Islet precursor cell (in vitro differentiated cells): ENCODE results near the gene SMAP2.
A peak's percentile ranks its signal among the peaks of the same experiment; 100 is the strongest.

Source experiments
- DNase-seq: peaks from one replicate; pipeline ENCODE4 v3.0.0-alpha.2; 2018

Gene SMAP2

DNA sequence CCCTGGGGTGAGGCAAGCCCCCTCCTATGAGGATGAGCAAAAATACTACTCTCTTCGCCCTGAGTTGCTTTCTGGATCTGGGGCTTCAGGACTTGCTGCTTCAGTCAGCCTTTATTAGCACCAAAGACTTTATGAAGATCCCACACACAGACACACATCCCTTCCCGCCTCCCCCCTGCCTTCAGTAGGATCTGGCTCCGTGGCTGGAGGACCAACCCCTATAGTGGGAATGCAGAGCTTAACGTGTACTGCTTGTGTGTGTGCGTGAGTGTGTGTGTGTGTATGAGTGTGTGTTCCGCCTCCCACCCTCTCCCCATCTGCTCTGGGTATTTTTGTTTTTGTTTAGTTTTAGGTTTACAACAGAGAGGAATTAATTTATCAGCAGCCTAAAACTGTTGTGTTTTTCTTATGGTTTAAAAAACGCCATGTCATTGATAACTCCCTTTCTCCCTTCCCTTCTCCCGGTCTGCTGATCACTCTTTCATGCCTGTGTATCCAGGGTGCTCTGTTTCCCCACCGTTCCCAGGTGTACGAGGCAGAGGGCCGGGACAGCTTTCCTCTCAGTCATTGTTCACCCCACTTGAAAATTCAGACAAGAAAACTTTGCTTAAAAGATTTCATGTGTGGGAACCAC is 49.2 kb downstream of the SMAP2 start:
- no peak for DNase-seq

DNA sequence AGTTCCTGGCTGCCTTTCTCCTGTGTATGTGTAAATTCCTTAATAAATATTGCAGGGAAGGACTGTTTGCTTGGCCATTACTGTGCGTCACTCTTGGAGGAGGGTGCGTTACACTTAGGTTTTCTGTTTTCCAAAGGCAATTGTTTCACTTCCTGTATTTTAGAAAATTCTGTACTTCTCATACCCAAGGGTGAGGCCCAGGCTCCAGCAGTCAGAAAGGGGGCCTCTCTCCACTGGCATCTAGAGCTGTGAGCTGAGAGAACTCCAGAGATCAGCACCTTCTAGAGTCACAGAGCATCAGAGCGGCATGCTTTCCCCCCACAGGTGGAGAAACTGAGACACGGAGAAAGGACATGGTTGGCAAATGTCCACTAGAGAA is 49.7 kb downstream of the SMAP2 start:
- no peak for DNase-seq

DNA sequence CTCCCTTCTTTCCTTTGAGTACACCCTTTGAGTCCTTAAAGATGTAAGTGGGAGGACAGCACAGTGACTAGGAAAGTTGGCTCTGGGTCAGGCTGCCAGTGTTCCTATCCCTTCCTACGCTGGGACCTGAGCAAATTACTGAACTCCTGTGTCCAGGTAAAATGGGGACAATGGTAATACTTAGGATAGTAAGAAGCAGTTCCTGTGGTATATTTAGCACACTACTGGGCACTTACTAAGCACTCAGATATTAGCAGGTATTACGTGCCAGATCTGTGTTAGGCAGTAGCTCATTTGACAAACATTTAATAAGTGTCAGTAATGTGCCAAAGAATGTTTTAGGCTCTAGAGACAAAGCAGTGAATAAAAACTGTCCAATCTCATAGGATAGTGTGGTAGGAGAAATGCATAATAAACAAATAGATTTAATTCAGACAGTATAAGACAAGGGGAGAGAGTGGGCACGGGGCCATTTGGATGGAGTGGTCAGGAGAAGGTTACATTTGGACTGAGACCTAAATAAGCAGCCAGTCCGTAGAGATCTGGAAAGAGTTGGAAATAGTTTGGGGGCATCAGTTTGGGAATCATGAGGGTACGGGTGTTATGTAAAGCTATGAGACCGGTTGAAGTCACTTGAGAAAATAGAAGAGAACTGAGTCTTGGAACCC is 50.6 kb downstream of the SMAP2 start:
- no peak for DNase-seq

DNA sequence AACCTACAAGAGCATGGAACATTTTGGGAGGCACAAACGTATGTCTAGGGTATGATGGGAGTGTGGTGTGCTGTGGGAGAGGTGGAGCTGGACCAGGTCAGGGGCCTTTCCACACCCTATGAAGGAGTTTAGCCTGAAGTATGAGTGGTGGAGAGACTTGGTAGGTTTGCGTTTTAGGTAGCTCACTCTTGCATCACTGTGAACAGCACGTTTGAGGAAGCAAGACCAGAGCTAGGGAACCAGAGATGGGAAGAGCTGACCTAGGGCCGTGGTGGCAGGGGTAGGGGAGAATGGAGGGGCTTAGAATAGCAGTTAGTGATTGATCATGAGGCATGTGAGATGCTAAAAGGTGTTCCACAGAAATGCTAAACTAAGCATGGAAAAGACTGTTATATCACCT is 51.7 kb downstream of the SMAP2 start:
- DNase-seq = no peak

DNA sequence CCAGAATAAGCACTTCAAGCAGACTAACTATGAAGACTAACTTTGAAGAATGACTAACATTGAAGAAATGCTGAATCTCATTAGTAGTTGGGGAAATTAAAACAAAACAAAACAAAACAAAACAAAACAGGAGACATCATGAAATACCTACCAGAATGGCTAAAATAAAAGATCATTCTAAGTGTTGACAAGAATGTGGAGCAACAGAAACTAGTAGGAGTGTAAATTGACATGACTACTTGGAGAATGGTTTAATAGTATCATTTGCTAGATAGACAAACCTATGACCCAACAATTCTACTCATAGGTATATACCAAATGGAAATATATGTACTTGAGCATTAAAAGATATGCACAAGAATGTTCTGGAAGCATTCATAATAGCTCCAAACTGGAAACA is 57.9 kb downstream of the SMAP2 start:
- DNase-seq = no peak

DNA sequence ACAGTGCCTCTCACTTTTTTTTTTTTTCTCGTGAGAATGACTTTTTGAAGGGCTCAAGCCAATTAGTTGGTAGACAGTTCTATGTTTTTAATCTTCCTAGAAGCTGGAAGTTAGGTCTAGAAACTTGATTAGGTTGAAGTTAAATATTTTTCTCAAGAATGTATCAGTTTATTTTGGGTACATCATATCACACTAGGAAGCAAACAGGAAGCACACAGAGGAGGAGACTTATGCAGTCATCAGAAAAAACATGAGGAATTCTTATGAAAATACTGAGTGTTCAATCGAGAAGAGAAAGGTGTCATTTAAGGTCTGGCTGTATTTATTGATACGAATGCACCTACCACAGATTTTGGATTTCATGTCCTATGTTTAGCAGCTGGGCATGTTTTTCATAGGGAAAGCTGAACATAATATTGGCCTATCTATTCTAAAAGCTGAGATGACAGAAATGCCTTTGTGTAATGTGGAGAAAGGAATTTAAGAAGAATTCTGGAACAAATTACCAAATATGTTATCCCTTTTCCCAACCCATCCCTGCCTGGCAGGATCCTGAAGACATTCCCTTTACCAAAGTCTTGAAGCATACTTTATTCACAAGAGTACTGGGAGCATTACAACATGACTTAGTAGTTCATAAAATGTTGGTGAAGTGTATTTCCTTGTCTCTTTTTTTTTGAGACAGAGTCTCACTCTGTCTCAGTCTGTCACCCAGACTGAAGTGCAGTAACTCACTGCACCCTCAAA is 59.3 kb downstream of the SMAP2 start:
- DNase-seq = no peak

DNA sequence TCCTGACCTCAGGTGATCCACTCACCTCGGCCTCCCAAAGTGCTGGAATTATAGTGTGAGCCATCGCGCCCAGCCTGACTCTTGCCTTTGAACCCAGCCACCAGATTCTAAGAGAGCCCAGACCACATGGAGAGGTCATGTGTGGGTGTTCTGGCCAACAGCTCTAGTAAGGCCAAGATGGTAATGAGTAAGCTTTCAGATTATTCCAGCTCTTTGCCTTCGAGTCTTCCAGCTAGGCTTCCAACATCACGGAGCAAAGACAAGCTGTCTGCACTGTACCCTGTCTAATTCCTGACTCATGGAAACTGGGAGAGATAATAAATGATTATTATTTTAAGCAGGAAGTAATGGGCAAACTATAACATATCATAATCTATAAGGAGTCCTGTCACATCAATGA is 61.9 kb downstream of the SMAP2 start:
- DNase-seq = no peak

DNA sequence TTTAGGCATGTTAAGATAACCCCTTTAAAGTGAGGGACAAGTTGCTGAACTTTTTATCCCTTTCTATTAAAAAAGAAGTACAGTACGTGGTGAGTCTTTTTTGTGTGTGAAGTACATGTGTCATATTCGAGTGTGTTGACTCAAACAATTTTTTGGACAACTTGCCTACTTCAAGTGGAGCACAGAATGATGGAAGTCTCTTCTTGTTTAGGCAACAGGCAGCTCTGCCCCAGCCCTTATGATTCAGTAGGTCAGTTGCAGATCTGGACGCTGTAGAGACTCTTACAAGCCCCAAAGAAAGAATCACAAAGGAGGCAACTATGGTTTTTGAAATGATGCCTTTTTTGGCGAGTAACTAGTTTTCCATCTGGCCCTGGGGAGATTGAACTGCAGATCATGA is 62.3 kb downstream of the SMAP2 start:
- DNase-seq = no peak

DNA sequence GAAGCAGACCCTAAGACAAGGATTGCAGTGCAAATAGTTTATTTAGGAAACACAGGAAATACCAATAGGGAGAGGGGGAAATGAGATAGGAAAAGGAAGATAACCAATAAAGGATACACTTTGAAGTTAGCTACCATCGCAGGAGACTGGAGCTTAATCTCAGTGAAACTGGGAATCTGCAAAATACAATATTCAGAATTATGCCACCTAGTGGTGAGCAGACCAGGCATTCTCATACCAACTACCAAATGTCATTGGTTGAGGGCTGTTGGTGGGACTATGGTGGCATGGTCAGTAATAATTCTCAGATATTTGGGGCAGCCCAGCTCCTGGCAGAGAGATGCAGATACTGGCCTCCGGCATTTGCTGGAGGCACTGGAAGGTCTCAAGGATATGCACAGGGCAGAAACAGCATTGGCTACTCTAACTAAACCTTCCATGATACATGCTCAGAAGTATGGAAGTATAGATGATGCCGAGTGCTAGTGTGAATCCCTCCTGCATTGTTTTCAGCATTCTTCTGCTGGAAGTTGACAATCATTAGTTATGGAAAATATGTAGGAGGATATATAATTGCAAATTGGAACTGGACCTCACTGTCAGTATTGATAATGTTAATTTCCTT is 65.0 kb downstream of the SMAP2 start:
- no peak for DNase-seq

DNA sequence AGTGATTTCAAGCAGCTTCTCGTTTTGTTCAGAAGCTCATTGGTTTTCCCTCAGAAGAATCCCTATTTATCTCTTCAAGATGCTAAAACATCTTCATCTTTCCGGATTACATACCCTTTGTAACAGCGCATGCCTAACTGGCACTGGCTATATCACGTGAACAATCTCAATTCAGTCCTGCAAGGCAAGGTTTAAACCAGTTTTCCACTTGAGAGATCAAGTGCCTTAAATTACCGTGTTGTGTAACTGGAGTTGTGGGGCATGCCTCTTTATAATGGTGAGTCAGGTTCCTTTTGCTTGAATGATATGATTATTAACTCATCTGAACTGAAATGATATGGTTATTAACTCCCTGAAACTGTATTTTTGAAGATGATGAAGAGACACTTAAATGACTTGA is 65.7 kb downstream of the SMAP2 start:
- DNase-seq = no peak

DNA sequence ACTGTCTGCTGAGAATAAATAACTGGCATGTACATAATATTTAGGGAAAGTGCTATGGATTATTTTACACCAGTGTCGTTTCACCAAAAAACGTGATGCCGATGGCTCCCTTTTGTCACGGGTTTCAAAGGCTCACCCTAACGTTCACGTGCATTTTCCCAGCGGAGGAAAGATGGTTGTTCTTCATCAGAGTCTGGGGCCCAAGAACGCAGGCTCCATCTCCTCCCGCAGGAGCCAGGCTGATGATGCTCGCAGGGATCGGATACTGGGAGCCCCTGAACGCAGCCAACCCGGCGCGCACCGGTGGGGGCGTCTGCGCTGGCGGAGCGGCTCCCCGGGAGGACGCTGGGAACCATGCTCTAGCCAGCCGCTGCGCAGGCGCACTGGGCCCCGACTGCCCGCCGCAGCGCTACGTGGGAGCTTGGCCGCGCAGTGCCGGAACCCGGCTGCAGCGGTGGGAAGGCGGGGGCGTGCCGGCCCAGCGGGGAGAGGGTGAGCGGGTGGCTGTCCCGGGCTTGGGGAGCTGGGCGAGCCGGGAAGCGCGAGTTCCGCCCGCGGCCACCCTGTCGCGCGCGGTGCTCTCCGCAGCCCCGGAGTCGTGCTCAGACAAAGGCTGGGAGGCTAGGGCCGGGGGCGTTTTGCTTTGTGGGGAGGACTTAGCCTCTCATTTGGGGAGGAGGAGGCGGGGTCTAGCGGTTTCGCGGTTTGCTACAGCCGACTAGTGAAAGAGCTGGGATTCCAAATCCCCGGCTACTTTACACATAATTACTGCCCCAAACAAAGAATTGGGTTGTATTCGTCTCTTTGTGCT is 76.4 kb downstream of the SMAP2 start, which contains the start of gene ZFP69B:
TSS of gene ZFP69B (plus strand) at position 793 of the 811 bp plus-strand sequence. CDS start 486 bp downstream, outside the sequence.
- DNase-seq = peak; percentile 97

DNA sequence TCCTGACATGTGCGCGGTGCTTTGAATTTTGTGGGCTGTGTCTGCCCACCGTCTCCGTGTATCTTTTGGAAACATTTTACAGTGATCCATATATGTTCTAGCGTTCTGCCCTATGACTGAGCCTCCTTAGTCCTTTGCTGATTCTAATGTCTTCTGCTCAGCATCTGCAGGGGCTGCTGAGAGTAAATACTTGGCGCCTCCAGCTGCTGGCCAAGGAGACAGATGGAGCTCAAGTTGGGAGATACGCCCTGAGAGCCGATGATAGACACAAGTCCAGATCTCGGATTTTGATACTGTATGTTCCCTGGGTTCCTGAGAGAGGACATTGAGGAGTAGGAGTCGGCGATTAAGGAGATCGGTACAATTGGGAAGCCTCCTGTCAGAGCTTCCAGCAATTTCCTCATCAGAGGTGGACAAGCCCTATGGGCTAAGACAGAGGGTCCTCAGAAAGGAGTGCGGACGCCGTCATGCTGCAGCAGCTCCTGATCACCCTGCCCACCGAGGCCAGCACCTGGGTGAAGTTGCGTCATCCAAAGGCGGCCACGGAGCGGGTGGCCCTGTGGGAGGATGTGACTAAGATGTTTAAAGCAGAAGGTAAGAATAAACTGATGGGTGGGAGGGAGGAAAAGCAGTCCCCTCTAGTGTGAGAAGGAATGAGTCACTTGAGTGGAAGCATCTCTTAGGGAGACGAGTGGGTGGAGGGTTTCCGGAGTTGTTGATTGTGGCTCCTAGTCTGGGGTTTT is 77.1 kb downstream of the SMAP2 start:
- DNase-seq = peak; percentile 79

DNA sequence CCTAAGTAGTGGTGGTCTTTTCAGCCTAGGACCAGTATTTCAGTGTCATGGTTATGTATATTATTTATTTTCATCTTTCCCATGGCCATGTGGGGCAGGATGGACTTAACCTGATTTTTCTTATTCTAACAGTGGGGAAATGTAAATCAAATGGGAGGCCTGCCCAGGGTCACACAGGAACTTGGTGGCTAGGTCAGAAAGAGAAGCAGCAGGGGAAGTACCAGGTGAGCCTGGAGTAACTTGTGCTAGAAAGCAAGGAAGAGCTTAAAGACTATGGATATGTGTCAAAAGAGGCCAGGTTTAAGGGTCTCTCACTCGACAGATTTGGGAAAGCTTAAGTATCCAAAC is 77.7 kb downstream of the SMAP2 start:
- DNase-seq = no peak

DNA sequence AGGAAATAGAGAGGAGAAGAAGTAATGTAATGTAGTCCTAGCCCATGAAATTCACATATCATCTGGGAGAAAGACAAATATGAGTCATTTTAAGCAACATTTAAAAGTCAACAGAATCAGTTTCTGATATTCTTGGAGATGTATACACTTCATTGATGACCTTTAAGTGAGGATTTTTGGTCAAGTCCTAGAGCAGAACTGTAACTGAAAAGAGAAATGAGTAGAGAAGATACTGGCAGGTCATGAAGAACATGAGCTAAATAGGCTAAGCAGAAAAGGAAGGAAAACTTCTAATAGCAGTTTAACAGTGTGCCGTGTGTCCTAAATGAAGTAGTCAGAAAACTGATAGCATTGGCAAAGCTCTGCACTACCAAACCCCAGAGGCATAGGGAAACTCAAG is 81.3 kb downstream of the SMAP2 start:
- no peak for DNase-seq

DNA sequence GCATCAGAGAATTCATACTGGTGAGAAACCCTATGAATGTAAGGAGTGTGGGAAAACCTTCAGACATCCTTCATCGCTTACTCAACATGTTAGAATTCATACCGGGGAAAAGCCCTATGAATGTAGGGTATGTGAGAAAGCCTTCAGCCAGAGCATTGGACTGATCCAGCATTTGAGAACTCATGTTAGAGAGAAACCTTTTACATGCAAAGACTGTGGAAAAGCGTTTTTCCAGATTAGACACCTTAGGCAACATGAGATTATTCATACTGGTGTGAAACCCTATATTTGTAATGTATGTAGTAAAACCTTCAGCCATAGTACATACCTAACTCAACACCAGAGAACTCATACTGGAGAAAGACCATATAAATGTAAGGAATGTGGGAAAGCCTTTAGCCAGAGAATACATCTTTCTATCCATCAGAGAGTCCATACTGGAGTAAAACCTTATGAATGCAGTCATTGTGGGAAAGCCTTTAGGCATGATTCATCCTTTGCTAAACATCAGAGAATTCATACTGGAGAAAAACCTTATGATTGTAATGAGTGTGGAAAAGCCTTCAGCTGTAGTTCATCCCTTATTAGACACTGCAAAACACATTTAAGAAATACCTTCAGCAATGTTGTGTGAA is 89.5 kb downstream of the SMAP2 start:
- no peak for DNase-seq

DNA sequence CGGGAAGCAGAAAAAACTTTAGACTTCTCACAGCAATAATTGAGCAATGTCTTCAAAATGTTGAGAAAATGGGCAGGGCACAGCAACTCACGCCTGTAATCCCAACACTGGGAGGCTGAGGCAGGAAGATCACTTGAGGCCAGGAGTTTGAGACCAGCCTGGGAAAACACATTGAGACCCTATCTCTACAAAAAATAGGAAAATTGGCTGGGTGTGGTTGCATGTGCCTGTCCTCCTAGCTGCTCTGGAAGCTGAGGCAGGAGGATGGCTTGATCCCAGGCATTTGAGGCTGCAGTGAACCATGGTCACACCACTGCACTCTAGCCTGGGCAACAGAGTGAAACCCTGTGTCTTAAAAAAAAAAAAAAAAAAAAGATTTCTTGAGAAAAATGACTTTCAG is 95.8 kb downstream of the SMAP2 start:
- DNase-seq = no peak
